ENCODE measurements around the gene TOM1.

The TOM1 gene

GRCh38 chr22:35375031-35375430 lies 75.3 kb downstream of the TOM1 start:
- peak; percentile 67 to 91 (median 81) for DNase-seq

GRCh38 chr22:35375526-35375925 lies 75.8 kb downstream of the TOM1 start:
- no peak for DNase-seq

- peak; percentile 98 to 100 (median 98) for DNase-seq
Measured at GRCh38 chr22:35376728-35377472, 77.2 kb downstream of the TOM1 start.

- peak; percentile 52 to 79 (median 76) for DNase-seq
Measured at GRCh38 chr22:35377735-35378134, 78.0 kb downstream of the TOM1 start.

- DNase-seq: no peak
Measured at GRCh38 chr22:35378621-35379020, 78.9 kb downstream of the TOM1 start.

- no peak for DNase-seq
Measured at GRCh38 chr22:35379146-35379993, 79.7 kb downstream of the TOM1 start.

GRCh38 chr22:35380013-35380412 lies 80.3 kb downstream of the TOM1 start:
- DNase-seq: peak in 2 of 4 experiments; percentile 33 to 61

GRCh38 chr22:35380537-35381423 lies 81.1 kb downstream of the TOM1 start, which contains the start of gene HMOX1:
TSS of gene HMOX1 (plus strand) at chr22:35381096. CDS start at chr22:35381174, 78 bp downstream.
- DNase-seq: peak; percentile 97 to 99 (median 98)

GRCh38 chr22:35381424-35382009 lies 81.8 kb downstream of the TOM1 start:
- DNase-seq: no peak

GRCh38 chr22:35383679-35384071 lies 84.0 kb downstream of the TOM1 start:
- DNase-seq: no peak

- DNase-seq: no peak
Measured at GRCh38 chr22:35384527-35384926, 84.8 kb downstream of the TOM1 start.

GRCh38 chr22:35384975-35385588 lies 85.4 kb downstream of the TOM1 start:
- no peak for DNase-seq

- no peak for DNase-seq
Measured at GRCh38 chr22:35386670-35387288, 87.1 kb downstream of the TOM1 start.

- DNase-seq: no peak
Measured at GRCh38 chr22:35390933-35391332, 91.2 kb downstream of the TOM1 start.

GRCh38 chr22:35392357-35392756 lies 92.7 kb downstream of the TOM1 start:
- no peak for DNase-seq

- DNase-seq: no peak
Measured at GRCh38 chr22:35393116-35394010, 93.7 kb downstream of the TOM1 start.

- no peak for DNase-seq
Measured at GRCh38 chr22:35394011-35394312, 94.3 kb downstream of the TOM1 start.

GRCh38 chr22:35394810-35395563 lies 95.3 kb downstream of the TOM1 start:
- peak in 1 of 4 experiments; percentile 26 for DNase-seq

- DNase-seq: peak; percentile 66 to 83 (median 80)
Measured at GRCh38 chr22:35396622-35397021, 96.9 kb downstream of the TOM1 start.

Data from suppressor macrophage (primary cell).